A549 treated with RU486 at 1 μM for 4 hours (cell line): Measurements from ENCODE around the gene HEMK1. TPM values are rescaled to one million over a fixed set of nuclear protein-coding genes. Genes with fewer than 3 reads are reported as not detected.

Experiments
- total RNA-seq: library from RNA; stranded (reverse); fragments of 200-300 nt; extraction: Qiagen RNA extraction; gene quantifications from 5 replicates; pipeline ENCODE4 v1.2.3, GENCODE V29; 2022; ENCODE audit warnings: low read depth

HEMK1 gene, protein sequence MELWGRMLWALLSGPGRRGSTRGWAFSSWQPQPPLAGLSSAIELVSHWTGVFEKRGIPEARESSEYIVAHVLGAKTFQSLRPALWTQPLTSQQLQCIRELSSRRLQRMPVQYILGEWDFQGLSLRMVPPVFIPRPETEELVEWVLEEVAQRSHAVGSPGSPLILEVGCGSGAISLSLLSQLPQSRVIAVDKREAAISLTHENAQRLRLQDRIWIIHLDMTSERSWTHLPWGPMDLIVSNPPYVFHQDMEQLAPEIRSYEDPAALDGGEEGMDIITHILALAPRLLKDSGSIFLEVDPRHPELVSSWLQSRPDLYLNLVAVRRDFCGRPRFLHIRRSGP
- total RNA-seq: 4.4 to 7.4 TPM (median 6.3 TPM) in 5 replicates

DNA sequence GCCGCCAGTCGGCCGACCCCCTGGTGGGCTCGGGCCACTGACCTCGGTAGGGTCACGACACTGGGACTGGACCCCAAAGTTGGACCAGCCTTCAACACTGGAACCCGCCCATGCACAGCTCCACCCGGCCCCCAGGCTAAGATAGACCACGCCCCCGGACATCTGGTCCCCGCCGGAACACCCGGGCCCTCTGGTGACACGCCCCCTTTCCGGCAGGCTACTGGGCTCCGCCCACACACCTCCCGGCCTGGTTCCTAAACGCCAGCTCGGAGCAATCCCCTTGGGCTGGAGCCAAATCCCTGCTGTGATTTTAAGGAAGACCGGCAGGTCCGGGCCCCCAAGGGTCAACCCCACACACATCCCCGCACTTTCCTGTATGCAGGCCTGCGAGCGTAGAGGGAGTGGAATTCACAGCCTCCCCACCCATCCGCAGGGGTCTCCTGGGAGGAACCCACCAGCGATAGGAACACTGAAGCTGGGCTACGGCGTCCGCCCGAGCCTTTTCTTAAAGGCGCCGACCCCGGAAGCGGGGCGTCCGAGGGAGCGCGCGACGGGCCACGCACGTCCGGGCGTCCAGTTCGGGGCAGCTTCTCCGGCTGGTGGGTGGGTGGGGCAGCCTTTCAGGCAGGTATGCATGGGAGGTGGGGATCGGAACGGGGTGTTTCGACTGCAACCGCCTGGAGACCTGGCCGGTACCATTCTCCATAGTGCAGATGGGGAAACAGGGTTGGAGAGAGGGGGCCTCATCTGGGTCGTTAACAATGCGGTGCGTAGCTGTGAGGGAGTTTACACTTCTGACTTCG is at the start of gene HEMK1:
Gene HEMK1, plus strand, starts transcription at position 576 of the 803 bp plus-strand sequence. CDS start 1,583 bp downstream, outside the sequence.

DNA sequence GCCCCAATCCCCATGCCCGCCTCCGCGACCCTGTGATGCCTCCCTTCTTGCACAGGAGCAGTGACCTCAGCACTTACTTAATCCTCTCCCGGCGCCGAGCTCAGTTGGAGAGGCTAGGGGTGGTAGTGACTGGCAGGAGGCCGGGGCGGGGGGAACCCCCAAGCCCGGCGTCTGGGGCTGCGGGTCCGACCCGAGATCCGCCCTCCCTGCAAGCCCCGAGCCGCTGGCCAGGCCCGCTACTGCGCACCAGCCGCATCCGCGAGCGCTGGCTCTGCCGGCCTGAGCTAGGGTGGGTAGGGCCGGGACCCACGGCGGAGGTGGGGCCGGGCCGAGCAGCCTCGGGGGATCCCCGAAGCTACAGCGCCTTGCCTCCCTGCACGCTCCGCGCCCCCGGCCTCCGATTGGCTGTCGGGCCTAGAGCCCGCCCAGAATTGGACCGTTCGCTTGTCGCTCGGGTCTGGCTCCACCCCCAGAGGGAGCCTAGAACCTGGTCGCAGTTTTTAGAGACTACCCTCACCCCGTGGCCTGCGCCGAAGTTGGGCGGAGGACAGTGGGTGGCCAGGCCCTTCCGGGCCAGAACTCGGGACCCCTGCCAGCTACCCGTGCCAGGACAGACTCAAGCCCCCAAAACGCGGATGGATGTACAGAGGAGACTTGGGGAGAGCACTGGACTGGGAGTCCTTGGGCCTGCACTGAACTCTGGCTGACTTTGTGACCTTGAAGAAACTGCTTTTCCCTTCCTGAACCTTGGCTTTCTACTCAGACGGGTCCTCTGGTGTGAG is 1.7 kb upstream of the HEMK1 start, which contains the start of gene C3orf18:
Gene C3orf18, minus strand, starts transcription at position 362 of the 782 bp plus-strand sequence. CDS start 2,048 bp downstream, outside the sequence.

DNA sequence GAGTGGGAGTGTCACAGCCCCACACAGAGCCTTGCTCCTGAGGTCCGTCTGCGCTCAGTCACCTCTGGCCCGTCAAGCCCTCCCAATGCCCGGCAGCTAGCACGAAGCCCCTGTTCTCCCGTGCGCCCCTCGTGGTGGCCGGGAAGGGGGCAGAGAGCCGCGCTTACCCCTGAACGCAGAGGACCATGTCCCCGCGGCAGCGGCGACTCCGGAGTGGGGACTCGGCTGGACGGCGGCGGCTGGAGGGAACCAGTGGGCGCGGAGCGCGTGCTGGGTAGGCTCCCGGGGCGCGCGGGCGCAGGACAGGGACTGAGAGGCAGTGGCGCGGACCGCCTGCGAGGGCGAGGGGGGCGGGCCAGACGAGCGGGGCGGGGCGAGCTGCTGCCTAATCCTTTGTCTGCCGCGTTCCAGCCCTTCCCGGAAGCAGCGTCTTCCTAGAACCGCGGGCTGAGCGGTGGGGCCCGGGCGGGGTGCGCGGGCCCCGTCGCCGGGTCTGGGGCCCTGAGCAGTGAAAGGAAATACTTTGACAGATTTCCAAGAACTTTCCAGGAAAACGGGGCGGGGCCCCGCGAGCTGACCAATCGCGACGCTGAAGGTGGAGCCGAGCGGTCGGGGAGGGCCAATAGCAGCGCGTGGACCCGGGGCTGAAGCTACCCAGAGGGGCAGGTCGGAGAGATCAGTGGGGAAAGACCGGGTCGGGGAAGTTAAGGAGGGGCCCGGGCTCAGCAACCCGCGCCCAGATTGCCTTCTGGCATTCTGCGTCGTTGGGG is 42.3 kb downstream of the HEMK1 start, which contains the start of gene CISH:
Gene CISH, minus strand, starts transcription at position 311 of the 770 bp plus-strand sequence. Its CDS starts 124 bp downstream, at position 187.

DNA sequence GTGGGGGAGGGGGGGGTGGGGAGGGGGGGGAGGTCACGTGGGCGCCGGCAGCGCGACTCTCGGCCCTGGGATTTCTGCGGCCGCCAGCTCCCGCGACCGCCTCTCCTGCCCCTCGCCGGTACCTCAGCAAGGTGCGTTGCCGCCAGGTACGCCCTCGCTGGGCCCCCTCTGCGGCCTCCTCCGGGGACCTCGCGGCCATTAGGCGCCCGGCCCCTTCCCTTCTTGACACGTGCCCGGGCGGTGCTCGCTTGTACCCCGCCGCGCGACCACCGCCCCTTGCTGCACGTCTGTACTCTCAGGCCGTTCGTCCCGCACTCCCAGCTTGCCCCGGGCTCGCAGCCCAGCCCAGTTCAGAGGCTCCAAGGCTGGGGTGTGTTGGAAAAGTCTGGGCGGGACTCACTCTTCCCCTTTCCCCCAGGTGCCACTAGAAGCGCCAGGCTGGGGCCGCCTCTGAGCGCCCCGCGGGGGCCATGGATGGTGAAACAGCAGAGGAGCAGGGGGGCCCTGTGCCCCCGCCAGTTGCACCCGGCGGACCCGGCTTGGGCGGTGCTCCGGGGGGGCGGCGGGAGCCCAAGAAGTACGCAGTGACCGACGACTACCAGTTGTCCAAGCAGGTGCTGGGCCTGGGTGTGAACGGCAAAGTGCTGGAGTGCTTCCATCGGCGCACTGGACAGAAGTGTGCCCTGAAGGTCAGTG is 47.9 kb downstream of the HEMK1 start, which contains the start of gene MAPKAPK3:
Gene MAPKAPK3, plus strand, starts transcription at position 56 of the 696 bp plus-strand sequence. Its CDS starts 415 bp downstream, at position 471.

Other genes starting within 250 kb of the HEMK1 start
- 18.0 to 26.2 TPM (median 24.2 TPM) in 5 replicates for gene HYAL2, start 246.8 kb upstream of the HEMK1 start, total RNA-seq
- 23.2 to 42.9 TPM (median 38.6 TPM) in 5 replicates for gene TUSC2, start 241.3 kb upstream of the HEMK1 start, total RNA-seq
- gene RASSF1, start 228.7 kb upstream of the HEMK1 start, total RNA-seq: 15.6 to 21.0 TPM (median 20.4 TPM) in 5 replicates
- gene ZMYND10, start 223.8 kb upstream of the HEMK1 start, total RNA-seq: 0.87 to 1.4 TPM (median 1.1 TPM) in 5 replicates
- 10.9 to 13.8 TPM (median 11.9 TPM) in 5 replicates for gene NPRL2, start 218.7 kb upstream of the HEMK1 start, total RNA-seq
- gene CYB561D2, start 218.7 kb upstream of the HEMK1 start, total RNA-seq: 14.3 to 23.8 TPM (median 20.5 TPM) in 5 replicates
- 34.2 to 49.4 TPM (median 44.2 TPM) in 5 replicates for gene TMEM115, start 210.0 kb upstream of the HEMK1 start, total RNA-seq
- gene CACNA2D2, start 65.9 kb upstream of the HEMK1 start, total RNA-seq: 0.25 to 0.75 TPM (median 0.58 TPM) in 5 replicates
- gene C3orf18, start 1.8 kb upstream of the HEMK1 start, total RNA-seq: 2.0 to 2.9 TPM (median 2.5 TPM) in 5 replicates
- gene CISH, start 42.3 kb downstream of the HEMK1 start, total RNA-seq: 0.48 to 0.90 TPM (median 0.67 TPM) in 5 replicates
- 21.1 to 24.6 TPM (median 23.5 TPM) in 5 replicates for gene MAPKAPK3, start 47.6 kb downstream of the HEMK1 start, total RNA-seq
- gene DOCK3, start 105.4 kb downstream of the HEMK1 start, total RNA-seq: 0.27 to 0.39 TPM (median 0.34 TPM) in 5 replicates